ENCODE measurements around the gene CAMKMT. TPM values are rescaled to one million over a fixed set of nuclear protein-coding genes. Genes with fewer than 3 reads are reported as not detected.

Gene CAMKMT
- total and polyA plus RNA-seq, 10 donors = 4.1 to 26.1 (median 11.0) TPM

GRCh38 chr2:44789446-44789845 is 427.7 kb downstream of the CAMKMT start:
- H3K27ac ChIP-seq = no peak overlapping the region
- no peak overlapping the region for H3K4me3 ChIP-seq
- peaks cover 0 to 13% (median 0%) of the 10 kb centered on the region in 8 donors for H3K9me3 ChIP-seq
- 46 to 58% (median 54%) methylated on average over 5 of the region's 5 CpGs for WGBS, 5 donors
- TF ChIP-seq CTCF (IDR thresholded peaks at IDR 0.05 in 8 of 11, conservative IDR thresholded peaks at IDR 0.05 in 3 of 11) (no peak), POLR2A (IDR thresholded peaks at IDR 0.05) (no peak), POLR2AphosphoS5 (IDR thresholded peaks at IDR 0.05) (no peak)
- H3K4me1 ChIP-seq = no peaks in the 10 kb centered on the region
- no peak for DNase-seq
- peaks cover 0 to 35% (median 0%) of the 10 kb centered on the region in 7 donors for H3K27me3 ChIP-seq (replicated peaks in 1 of 7)
- intact Hi-C loops (cut with DNase I; ENCODE audit: low total_unique reads) = no loop called here
- H3K36me3 ChIP-seq = no peaks in the 10 kb centered on the region

- no peak overlapping the region for H3K4me3 ChIP-seq
- intact Hi-C loops (cut with DNase I; ENCODE audit: low total_unique reads) = no loop called here
- no peak overlapping the region for H3K27ac ChIP-seq
- H3K4me1 ChIP-seq = no peaks in the 10 kb centered on the region
- H3K36me3 ChIP-seq = no peaks in the 10 kb centered on the region
- WGBS, 5 donors = 57 to 74% (median 65%) methylated on average over 4 to 7 of the region's 7 CpGs
- TF ChIP-seq POLR2A (IDR thresholded peaks at IDR 0.05) = no peak
- TF ChIP-seq POLR2AphosphoS5 (IDR thresholded peaks at IDR 0.05) = no peak
- TF ChIP-seq CTCF (IDR thresholded peaks at IDR 0.05 in 8 of 11, conservative IDR thresholded peaks at IDR 0.05 in 3 of 11) = no peak
- peaks cover 0 to 35% (median 0%) of the 10 kb centered on the region in 7 donors for H3K27me3 ChIP-seq (replicated peaks in 1 of 7)
- no peak for DNase-seq
- peaks cover 0 to 13% (median 0%) of the 10 kb centered on the region in 8 donors for H3K9me3 ChIP-seq
Measured at GRCh38 chr2:44789971-44790721, 428.4 kb downstream of the CAMKMT start.

- no peak overlapping the region for H3K4me3 ChIP-seq
Measured at GRCh38 chr2:44793322-44793870, 431.6 kb downstream of the CAMKMT start.

GRCh38 chr2:44796771-44797170 is 435.0 kb downstream of the CAMKMT start:
- H3K9me3 ChIP-seq = peaks cover 0 to under 1% (median 0%) of the 10 kb centered on the region in 8 donors

More at GRCh38 chr2:44793322-44793870, 431.6 kb downstream of the CAMKMT start:
- intact Hi-C loops (cut with DNase I; ENCODE audit: low total_unique reads) = no loop called here
- Histone ChIP-seq H3K4me1 (no peaks in the 10 kb centered on the region), H3K36me3 (no peaks in the 10 kb centered on the region), H3K27ac (no peak overlapping the region), H3K9me3 (peaks cover 0 to 13% (median 0%) of the 10 kb centered on the region in 8 donors), H3K27me3 (replicated peaks in 1 of 7) (peaks cover 0 to 52% (median 11%) of the 10 kb centered on the region in 7 donors)
- DNase-seq = no peak
- TF ChIP-seq POLR2A (IDR thresholded peaks at IDR 0.05) (no peak), POLR2AphosphoS5 (IDR thresholded peaks at IDR 0.05) (no peak)

More at GRCh38 chr2:44796771-44797170, 435.0 kb downstream of the CAMKMT start:
- H3K4me1 ChIP-seq = peaks cover 5 to 15% (median 9%) of the 10 kb centered on the region in 6 donors
- intact Hi-C loops (cut with DNase I; ENCODE audit: low total_unique reads) = no loop called here
- TF ChIP-seq POLR2AphosphoS5 (IDR thresholded peaks at IDR 0.05) (no peak), CTCF (IDR thresholded peaks at IDR 0.05 in 8 of 11, conservative IDR thresholded peaks at IDR 0.05 in 3 of 11) (no peak), POLR2A (IDR thresholded peaks at IDR 0.05) (no peak)
- no peak for DNase-seq
- peaks cover 9 to 64% (median 43%) of the 10 kb centered on the region in 7 donors for H3K27me3 ChIP-seq (replicated peaks in 1 of 7)
- no peak overlapping the region for H3K27ac ChIP-seq
- 72 to 84% (median 78%) methylated on average over 4 of the region's 4 CpGs for WGBS, 5 donors
- no peaks in the 10 kb centered on the region for H3K36me3 ChIP-seq
- no peak overlapping the region for H3K4me3 ChIP-seq

Data from spleen (tissue), 11 donors.